Activated CD4-positive, alpha-beta T cell treated with anti-CD3 and anti-CD28 coated beads for 24 hours (primary cell): Measurements from ENCODE around the gene SCGB1A1.

ENCODE experiments used
- DNase-seq, 2 donors: peaks; one replicate each; pipeline ENCODE4 v3.0.0-alpha.2; 2020; ENCODE audit warnings: low read depth in 2 of 2

The SCGB1A1 gene

GRCh38 chr11:62420882-62421281, 2.0 kb downstream of the SCGB1A1 start:
- DNase-seq = no peak

GRCh38 chr11:62421996-62422395, 3.2 kb downstream of the SCGB1A1 start:
- DNase-seq = no peak

GRCh38 chr11:62423012-62423411, 4.2 kb downstream of the SCGB1A1 start:
- no peak for DNase-seq

- no peak for DNase-seq
These were observed 8.9 kb downstream of the SCGB1A1 start for GRCh38 chr11:62427630-62428233.

- DNase-seq = no peak
These were observed 10.2 kb downstream of the SCGB1A1 start for GRCh38 chr11:62428871-62429560.

DNA sequence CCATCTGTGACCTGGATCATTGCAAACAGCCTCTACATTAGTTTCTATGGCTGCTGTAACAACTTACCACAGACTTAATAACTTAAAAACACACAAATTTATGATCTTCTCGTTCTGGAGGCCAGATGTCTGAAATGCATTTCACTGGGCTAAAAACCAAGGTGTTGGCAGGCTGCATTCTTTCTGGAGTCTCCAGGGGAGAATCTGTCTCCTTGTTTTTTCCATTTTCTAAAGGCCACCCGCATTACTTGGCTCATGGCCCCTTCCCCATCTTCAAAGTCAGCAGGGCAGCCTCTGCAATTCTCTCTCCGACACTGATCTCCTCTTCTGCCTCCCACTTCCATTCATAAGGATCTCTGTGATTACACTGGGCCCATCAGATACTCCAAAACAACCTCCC, 11.6 kb downstream of the SCGB1A1 start:
- no peak for DNase-seq

GRCh38 chr11:62431171-62431901, 12.5 kb downstream of the SCGB1A1 start:
- DNase-seq = no peak

- no peak for DNase-seq
These were observed 13.9 kb downstream of the SCGB1A1 start for GRCh38 chr11:62432695-62433094.

DNA sequence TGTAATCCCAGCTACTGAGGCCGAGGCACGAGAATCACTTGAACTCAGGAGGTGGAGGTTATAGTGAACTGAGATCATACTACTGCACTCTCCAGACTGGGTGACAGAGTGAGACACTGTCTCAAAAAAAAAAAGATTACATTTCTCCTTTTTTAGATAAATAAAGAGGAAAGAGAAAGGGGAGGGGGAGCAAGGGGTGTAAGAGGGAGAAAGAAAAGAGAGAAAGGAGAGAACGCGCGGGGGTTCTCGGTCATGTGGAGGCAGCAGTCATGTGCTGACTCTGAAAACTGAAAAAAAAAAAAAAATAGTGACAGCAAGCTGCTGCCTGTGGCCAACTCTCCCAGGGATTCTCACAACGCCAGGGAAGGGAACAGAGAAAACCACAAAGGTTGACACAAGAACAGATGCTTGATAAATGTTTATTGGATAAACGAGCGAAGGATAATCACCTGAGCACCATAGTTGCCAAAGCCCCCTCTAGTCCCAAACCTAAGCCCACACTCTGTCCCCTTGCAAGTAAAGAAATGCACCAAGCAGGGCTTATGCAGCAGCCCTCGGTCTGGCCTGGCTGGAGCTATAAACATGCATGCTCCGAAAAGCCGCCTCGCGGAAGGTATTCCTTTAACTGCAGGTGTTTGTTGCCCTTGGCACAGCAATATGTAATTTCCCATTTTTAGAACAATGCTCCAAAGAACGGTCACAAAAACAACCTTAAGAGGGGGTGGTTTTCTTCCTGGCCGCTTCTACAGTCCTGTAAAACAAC, 14.5 kb downstream of the SCGB1A1 start:
- DNase-seq = no peak

DNA sequence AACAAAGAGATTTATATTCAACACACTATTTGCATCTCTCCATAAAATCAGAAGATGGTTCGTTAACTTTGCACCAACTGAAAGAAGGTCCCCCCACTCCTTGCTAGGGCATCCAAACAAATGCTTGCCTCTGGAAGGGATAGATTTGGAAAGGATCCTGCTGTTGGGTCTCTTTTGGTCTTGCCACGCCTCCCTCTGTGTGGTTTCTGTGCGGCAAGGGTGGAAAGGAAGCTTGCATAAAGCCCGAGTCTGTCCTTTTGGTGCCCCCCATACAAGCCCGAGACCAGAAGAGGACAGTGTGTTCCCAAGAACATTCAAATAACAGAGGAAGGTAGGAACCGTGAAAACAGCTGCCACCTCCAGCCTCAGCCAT, 15.1 kb downstream of the SCGB1A1 start:
- no peak for DNase-seq

- DNase-seq = no peak
These were observed 17.2 kb downstream of the SCGB1A1 start for GRCh38 chr11:62435846-62436660.

GRCh38 chr11:62437616-62438015, 18.8 kb downstream of the SCGB1A1 start:
- no peak for DNase-seq

- no peak for DNase-seq
These were observed 19.8 kb downstream of the SCGB1A1 start for GRCh38 chr11:62438641-62439040.

DNA sequence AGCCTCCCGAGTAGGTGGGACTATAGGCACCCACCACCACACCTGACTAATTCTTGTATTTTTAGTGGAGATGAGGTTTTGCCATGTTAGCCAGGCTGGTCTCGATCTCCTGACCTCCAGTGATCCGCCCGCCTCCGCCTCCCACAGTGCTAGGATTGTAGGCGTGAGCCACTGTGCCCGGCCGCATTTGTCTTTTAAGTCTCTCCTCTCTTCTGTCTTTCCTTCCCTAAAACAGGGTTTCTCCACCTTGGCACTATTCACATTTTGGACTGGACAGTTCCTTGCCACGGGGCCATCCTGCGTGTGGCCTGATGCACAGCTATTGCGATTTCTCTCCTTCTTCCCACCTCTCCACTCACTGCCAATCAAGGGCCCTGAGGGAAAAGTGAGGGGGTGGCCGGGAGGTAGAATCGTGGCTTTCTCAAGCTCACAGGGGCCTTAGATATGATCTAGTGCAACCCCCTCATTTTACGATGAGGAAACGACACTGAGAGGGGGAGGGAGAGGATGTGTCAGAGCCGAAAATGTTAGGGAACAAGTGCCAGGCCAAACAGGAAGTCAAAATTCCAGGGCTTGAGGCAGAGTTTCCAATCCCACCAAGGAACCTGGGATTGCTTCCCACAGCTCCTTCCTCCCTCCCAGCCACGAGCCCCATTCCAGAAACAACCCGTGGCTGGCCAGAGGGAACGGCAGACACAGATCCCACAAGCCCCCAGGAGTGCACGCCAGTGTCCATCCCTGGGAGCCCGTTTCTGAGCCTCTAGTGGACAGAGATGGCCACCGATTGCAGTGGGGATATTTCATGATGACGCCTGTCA, 21.2 kb downstream of the SCGB1A1 start:
- DNase-seq = no peak

DNA sequence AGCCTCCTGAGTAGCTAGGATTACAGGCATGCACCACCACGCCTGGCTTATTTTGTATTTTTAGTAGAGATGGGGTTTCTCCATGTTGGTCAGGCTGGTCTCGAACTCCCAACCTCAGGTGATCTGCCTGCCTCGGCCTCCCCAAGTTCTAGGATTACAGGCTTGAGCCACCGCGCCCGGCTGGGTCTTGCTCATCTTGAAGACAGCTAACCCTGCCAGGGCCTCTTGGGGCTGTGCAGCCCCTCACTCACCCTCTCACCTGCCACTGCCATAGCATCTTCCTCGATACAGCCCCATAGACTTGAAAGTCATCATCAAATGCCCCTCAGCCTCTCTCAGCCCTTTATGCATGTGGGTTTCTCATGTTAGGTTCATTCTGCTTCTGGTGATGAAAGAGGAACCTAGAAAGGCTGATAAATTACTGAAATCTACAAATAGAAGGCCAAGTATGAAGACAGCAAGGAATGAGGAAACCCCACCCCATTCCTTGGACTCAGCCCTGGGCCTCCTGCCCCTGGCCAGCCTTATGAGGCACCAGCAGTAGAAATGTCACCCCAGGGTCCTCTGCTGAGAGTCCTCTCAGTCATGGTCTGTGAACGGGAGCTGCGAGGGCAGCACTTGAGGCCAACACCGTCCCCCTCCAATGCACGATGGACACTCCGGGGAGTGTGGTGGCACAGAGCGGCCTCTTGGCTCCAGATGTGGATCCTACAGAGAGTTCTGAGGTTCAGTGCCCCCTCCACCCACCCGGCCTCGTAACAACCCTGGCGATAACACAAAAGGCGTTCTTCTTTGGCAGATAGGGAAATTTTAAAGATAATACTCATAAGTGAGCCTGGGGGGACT, 24.8 kb downstream of the SCGB1A1 start:
- DNase-seq = no peak

DNA sequence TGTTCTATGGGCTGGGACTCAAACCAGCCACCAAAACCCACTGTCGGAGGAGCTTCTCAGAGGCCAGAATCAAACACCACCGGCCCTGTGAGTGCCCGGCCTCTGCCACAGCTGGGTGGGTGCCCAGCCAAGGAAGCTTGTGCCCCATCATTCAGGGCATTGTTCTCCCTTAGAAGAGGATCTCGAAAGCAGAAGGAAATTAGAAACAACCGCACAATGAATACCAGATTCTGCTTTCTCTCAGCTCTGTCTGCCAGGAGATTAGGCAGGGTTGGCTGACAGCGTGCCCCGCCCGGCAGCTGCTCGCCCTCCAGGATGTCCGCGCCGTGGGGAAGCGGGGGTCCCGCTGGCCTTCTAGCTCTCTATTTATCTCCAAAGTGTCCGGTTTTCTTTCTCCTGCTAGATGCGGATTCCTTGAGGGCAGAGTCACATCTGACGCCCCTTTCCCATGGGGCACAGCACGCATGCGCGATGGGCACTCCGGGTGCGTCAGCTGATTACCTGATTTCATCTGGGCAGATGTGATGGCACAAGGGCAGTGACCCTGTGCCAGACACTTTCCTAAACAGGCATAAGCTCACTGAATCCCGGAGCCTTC, 25.5 kb downstream of the SCGB1A1 start:
- peak; percentile 21 to 47 for DNase-seq

GRCh38 chr11:62444835-62445234, 26.0 kb downstream of the SCGB1A1 start:
- DNase-seq = no peak

DNA sequence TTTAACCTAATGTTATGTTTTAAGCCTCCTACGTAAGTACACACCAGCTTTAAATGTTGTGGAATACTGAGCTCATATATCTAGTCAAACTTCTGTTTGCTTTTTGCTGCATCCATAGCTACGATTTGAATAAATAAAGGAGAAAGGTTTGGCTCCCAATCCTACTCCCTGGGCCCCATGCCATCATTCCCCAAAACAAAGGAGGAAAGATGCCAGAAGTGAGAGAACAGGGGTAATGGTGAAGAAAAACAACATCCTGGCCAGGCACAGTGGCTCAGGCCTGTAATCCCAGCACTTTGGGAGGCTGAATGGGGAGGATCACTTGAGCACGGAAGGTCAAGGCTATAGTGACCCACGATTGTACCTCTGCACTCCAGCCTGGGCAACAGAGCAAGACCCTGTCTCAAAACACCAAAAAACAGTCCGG, 26.5 kb downstream of the SCGB1A1 start:
- no peak for DNase-seq

DNA sequence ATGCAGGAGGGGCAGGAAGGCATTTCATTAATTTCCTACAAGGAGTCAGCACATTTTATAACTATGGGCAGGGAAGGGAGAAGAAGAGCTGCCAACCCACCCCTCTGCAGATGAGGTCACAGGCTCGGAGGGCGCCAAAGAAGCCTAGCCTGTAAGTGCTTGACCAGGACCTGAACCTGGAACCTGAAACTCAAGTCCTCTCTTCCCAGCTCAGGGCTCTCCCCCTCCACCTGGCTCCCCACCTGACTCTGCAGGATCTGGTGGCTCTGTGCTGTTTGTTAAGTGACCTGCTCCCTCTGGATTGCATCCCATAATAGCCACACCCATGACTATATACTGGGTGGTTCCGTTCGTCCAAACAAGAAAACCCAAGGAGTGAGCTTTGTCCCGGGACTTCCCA, 27.3 kb downstream of the SCGB1A1 start:
- DNase-seq = no peak
